CD8-positive, alpha-beta memory T cell (primary cell): Measurements from ENCODE around the gene TES. TPM values are rescaled to one million over a fixed set of nuclear protein-coding genes. Genes with fewer than 3 reads are reported as not detected.
A peak's percentile ranks its signal among the peaks of the same experiment; 100 is the strongest.

Experiments
- CTCF ChIA-PET: fragments of 350-600 bp; sonication (Branson Sonifier 250); formaldehyde crosslinking; loops from one replicate; lab custom pipeline; 2021; ENCODE audit warnings: antibody characterized with exemption; lab: Charles Lee
- POLR2A ChIA-PET: fragments of 350-600 bp; sonication (Branson Sonifier 250); formaldehyde crosslinking; loops from one replicate; lab custom pipeline; 2021; ENCODE audit warnings: antibody characterized with exemption; lab: Charles Lee
- DNase-seq, 5 donors: peaks; one replicate each; pipeline versions ENCODE4 v3.0.0 to v3.0.0-alpha.2; 2020 to 2022; ENCODE audit warnings: mixed read lengths in 1 of 5
- H3K27ac ChIP-seq: one replicate; pipeline ENCODE4 v1.7.0; 2013; ENCODE audit warnings: low read depth, mild to moderate bottlenecking, low read length, moderate library complexity
- H3K27me3 ChIP-seq: 2 replicates; pipeline ENCODE4 v1.7.0; 2013; ENCODE audit warnings: low read length, mild to moderate bottlenecking; ENCODE audit not compliant: insufficient read depth, poor library complexity, severe bottlenecking
- H3K36me3 ChIP-seq: 2 replicates; pipeline ENCODE4 v1.7.0; 2013; ENCODE audit warnings: mild to moderate bottlenecking, low read length, moderate library complexity; ENCODE audit not compliant: insufficient read depth
- H3K4me1 ChIP-seq: 2 replicates; pipeline ENCODE4 v1.7.0; 2013; ENCODE audit warnings: mild to moderate bottlenecking, low read length, moderate library complexity; ENCODE audit not compliant: insufficient read depth
- H3K4me3 ChIP-seq: 2 replicates; pipeline ENCODE4 v1.7.0; 2013; ENCODE audit warnings: mild to moderate bottlenecking, low read length
- H3K9me3 ChIP-seq: 2 replicates; pipeline ENCODE4 v1.7.0; 2013; ENCODE audit warnings: mild to moderate bottlenecking, low read length
- H3K27ac Mint-ChIP-seq, 8 donors: one replicate each; pipeline ENCODE4 v1.8.0; 2020 to 2021; ENCODE audit warnings: mixed read lengths in 8 of 8, mild to moderate bottlenecking in 6 of 8, inconsistent platforms in 3 of 8, moderate library complexity in 3 of 8
- H3K27me3 Mint-ChIP-seq, 2 donors: one replicate each; pipeline ENCODE4 v1.8.0; 2020 to 2021; ENCODE audit warnings: mixed read lengths in 2 of 2, mild to moderate bottlenecking in 1 of 2, moderate library complexity in 1 of 2
- H3K36me3 Mint-ChIP-seq, 3 donors: one replicate each; pipeline ENCODE4 v1.8.0; 2020 to 2021; ENCODE audit warnings: mixed read lengths in 3 of 3, inconsistent platforms in 1 of 3, mild to moderate bottlenecking in 1 of 3
- H3K4me1 Mint-ChIP-seq, 3 donors: one replicate each; pipeline ENCODE4 v1.8.0; 2020 to 2021; ENCODE audit warnings: mixed read lengths in 3 of 3, inconsistent platforms in 1 of 3, mild to moderate bottlenecking in 1 of 3
- H3K4me3 Mint-ChIP-seq, 7 donors: one replicate each; pipeline ENCODE4 v1.8.0; 2020 to 2021; ENCODE audit warnings: mixed read lengths in 7 of 7, mild to moderate bottlenecking in 6 of 7, moderate library complexity in 4 of 7, inconsistent platforms in 2 of 7
- H3K9me3 Mint-ChIP-seq, 5 donors: one replicate each; pipeline ENCODE4 v1.8.0; 2020 to 2022; ENCODE audit warnings: mixed read lengths in 5 of 5, mild to moderate bottlenecking in 3 of 5, moderate library complexity in 2 of 5, inconsistent platforms in 1 of 5
- polyA plus RNA-seq: library from polyadenylated mRNA; unstranded; fragments of 300-500 nt; fragmentation: Illumina TruSeq; gene quantifications from one replicate; pipeline ENCODE4 v1.2.3, GENCODE V29; 2021
- total RNA-seq, 2 experiments: library from RNA; stranded (reverse); gene quantifications; one replicate each; pipeline ENCODE4 v1.2.3, GENCODE V29; 2021

TES gene
- total and polyA plus RNA-seq, 3 experiments from 2014 or later = 58.4 to 193 (median 59.0) TPM

DNA sequence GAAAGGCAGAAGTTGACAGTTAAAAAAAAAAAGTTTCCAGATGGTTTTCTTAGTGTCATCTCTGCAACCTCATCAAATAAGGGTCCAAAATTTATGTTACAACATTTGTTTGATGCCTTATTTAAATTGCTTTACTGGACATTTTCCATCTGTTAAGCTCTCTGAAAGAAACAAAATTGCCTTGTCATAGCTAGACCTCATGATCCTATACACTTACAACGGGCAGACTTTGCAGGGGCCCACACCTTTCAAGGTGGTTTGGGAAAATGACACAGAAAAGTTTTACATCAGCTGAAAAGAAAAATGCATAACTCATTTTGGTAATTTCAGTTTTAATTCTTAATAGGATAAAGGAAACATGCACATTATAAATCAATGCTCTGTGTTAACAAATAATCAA, 1.4 kb upstream of the TES start:
- CTCF ChIA-PET = interaction anchor here (1.5 to 5.6 kb wide), 2 partner anchors 24 to 317 kb away, joined by 3 to 71 read pairs; no protein-coding TSS in a partner anchor
- Mint-ChIP-seq H3K27me3 (no peaks in the 10 kb centered on the region), H3K4me1 (peaks cover 26 to 40% (median 37%) of the 10 kb centered on the region in 3 donors), H3K27ac (peak overlapping the region in 2 of 8 donors; percentile 21 to 97), H3K9me3 (peaks cover 0 to 4% (median 0%) of the 10 kb centered on the region in 5 donors), H3K36me3 (peaks cover 0 to 13% (median 0%) of the 10 kb centered on the region in 3 donors), H3K4me3 (peak overlapping the region in 2 of 7 donors; percentile 3 to 91)
- Histone ChIP-seq H3K4me1 (peaks cover 29% of the 10 kb centered on the region), H3K36me3 (no peaks in the 10 kb centered on the region), H3K27me3 (no peaks in the 10 kb centered on the region), H3K4me3 (no peak overlapping the region), H3K9me3 (no peaks in the 10 kb centered on the region), H3K27ac (no peak overlapping the region)
- POLR2A ChIA-PET = no interaction called here
- no peak for DNase-seq

DNA sequence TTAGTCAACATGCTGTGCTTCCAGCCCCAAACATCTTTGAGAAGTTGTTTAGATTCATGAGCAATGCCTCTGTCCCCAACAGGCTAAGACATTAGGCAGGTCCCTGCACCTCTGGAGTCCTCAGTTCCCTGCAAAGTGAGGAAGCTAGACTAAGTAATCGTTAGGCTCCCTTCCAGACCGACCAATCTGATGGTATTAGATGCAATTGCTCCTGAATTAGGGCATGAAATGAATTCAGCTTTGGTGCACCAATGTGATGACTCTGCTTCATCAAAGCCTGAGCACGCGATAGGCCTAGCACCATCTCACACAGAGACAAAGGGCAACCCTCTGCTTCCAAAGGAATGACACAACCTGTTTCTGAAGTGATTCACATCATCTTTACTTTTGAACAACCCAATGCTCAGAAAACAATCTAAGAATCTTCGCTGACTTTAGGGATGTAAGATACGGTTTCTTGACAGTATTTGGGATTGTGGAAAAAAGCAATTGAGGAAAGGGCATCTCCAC, 723 bp upstream of the TES start:
- H3K36me3 Mint-ChIP-seq = peaks cover 0 to 13% (median under 1%) of the 10 kb centered on the region in 3 donors
- peak overlapping the region; percentile 83 for H3K4me3 ChIP-seq
- H3K4me1 ChIP-seq = peaks cover 36% of the 10 kb centered on the region
- peak overlapping the region; percentile 68 to 97 (median 78) for H3K4me3 Mint-ChIP-seq
- peak overlapping the region; percentile 77 to 97 (median 90) for H3K27ac Mint-ChIP-seq
- DNase-seq = peak in 1 of 5 donors; percentile 32
- peaks cover 33 to 47% (median 44%) of the 10 kb centered on the region in 3 donors for H3K4me1 Mint-ChIP-seq
- no peaks in the 10 kb centered on the region for H3K36me3 ChIP-seq
- no peaks in the 10 kb centered on the region for H3K9me3 ChIP-seq
- no peaks in the 10 kb centered on the region for H3K27me3 ChIP-seq
- ChIA-PET CTCF (interaction anchor here (1.1 to 5.6 kb wide), 9 partner anchors 10 to 317 kb away, joined by 3 to 71 read pairs (median 5); no protein-coding TSS in a partner anchor), POLR2A (interaction anchor here (2.3 kb wide), 1 partner anchor 26 kb away, joined by 10 read pairs; no protein-coding TSS in a partner anchor)
- peaks cover 0 to 4% (median 0%) of the 10 kb centered on the region in 5 donors for H3K9me3 Mint-ChIP-seq
- H3K27ac ChIP-seq = no peak overlapping the region
- H3K27me3 Mint-ChIP-seq = no peaks in the 10 kb centered on the region

DNA sequence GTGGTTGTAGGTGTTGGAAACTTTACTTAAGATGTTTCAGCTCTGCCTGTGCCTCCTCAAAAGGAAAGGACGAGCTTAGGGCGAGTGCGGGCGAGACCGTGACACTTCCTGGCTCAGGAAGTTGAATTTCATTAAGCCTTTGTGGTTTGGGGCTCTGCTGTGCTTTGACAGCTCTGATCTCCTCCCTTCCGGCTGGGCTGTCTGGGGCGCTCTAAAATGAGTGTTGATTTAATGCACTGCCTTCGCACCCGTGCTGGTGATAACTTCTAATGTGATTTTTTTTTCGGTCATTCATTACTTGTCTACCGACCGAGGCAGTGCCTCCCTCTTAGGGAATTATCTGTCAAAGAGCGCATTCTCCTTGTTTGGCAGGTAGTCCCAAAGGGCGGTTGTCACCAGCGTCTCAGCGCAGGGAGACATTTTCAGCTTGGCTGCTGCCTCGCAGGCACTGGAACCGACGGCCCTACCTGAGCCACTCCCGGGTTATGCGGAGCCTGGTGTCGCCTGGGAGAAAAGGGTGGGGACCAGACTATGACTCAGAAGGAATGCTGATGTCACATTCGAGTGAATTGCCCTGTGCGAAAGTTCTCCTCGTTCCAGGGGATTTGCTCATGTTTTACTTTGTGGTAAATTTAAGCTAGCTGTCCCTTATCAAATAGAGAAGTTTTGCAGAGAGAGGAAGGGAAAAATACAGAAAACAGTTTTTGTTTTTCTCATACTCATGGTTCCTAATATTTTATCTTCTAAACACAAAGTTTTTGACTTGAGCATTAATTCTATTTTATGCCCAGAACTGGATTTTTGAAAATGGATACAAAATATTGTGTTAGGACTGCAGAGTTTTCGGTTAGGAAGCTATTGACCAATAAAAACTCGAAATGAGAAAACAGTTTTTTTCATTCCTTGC, 920 bp downstream of the TES start:
- H3K4me3 ChIP-seq = peak overlapping the region; percentile 83
- no peaks in the 10 kb centered on the region for H3K36me3 ChIP-seq
- H3K4me3 Mint-ChIP-seq = peak overlapping the region; percentile 91 to 99 (median 97)
- ChIA-PET POLR2A (interaction anchor here (1.1 to 2.3 kb wide), 6 partner anchors 8 to 34 kb away, joined by 6 to 12 read pairs (median 6); no protein-coding TSS in a partner anchor), CTCF (interaction anchor here (0.6 to 5.6 kb wide), 13 partner anchors 8 to 315 kb away, joined by 3 to 71 read pairs (median 5); no protein-coding TSS in a partner anchor)
- H3K4me1 Mint-ChIP-seq = peaks cover 49 to 64% (median 60%) of the 10 kb centered on the region in 3 donors
- DNase-seq = peak; percentile 69 to 86 (median 86)
- H3K9me3 ChIP-seq = no peaks in the 10 kb centered on the region
- H3K27ac Mint-ChIP-seq = peak overlapping the region; percentile 95 to 99 (median 98)
- H3K27me3 Mint-ChIP-seq = no peaks in the 10 kb centered on the region
- H3K27me3 ChIP-seq = no peaks in the 10 kb centered on the region
- peaks cover 52% of the 10 kb centered on the region for H3K4me1 ChIP-seq
- H3K36me3 Mint-ChIP-seq = peaks cover 3 to 19% (median 6%) of the 10 kb centered on the region in 3 donors
- peaks cover 0 to 4% (median 0%) of the 10 kb centered on the region in 5 donors for H3K9me3 Mint-ChIP-seq
- peak overlapping the region; percentile 89 for H3K27ac ChIP-seq

DNA sequence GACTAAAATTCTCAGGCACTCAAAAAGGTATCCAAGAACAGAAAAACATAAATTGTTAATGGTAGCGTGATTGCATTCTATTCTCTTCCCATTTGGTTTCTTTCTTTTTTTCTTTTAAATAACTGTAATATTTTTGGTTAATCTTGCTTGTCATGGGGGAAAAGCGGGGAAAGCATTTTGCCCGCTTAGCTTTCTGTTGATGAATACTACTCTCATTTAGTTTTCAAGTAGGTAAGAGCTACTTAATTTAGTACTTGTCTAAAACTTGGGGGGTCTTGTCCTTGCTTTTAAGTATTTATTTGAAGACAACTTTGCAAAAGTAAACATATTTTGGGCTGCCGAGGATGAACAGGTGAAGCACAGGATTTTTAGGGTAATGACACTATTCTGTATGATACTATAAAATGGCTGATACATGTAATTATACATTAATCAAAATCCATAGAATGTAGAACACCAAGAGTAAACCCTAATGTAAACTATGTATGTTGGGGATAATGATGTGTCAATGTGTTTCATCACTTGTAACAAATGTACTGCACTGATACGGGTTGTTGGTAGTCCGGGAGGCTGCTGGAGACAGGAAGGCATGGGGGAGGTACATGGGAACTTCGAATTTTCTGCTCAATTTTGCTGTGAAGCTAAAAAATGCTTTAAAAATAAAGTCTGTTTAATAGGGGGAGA, 1.7 kb downstream of the TES start:
- H3K27me3 ChIP-seq = no peaks in the 10 kb centered on the region
- H3K27ac Mint-ChIP-seq = peak overlapping the region; percentile 95 to 99 (median 98)
- peak overlapping the region; percentile 91 to 99 (median 97) for H3K4me3 Mint-ChIP-seq
- POLR2A ChIA-PET = interaction anchor here (1.5 to 2.3 kb wide), 4 partner anchors 14 to 35 kb away, joined by 6 to 12 read pairs (median 8); no protein-coding TSS in a partner anchor
- H3K27ac ChIP-seq = peak overlapping the region; percentile 89
- H3K36me3 ChIP-seq = no peaks in the 10 kb centered on the region
- H3K4me1 ChIP-seq = peaks cover 60% of the 10 kb centered on the region
- DNase-seq = peak in 1 of 5 donors; percentile 20
- CTCF ChIA-PET = interaction anchor here (1.3 to 5.6 kb wide), 8 partner anchors 8 to 47 kb away, joined by 3 to 71 read pairs (median 6); no protein-coding TSS in a partner anchor
- peak overlapping the region; percentile 83 for H3K4me3 ChIP-seq
- H3K36me3 Mint-ChIP-seq = peaks cover 3 to 19% (median 6%) of the 10 kb centered on the region in 3 donors
- H3K4me1 Mint-ChIP-seq = peaks cover 54 to 71% (median 66%) of the 10 kb centered on the region in 3 donors
- H3K9me3 Mint-ChIP-seq = peaks cover 0 to 4% (median 0%) of the 10 kb centered on the region in 5 donors
- no peaks in the 10 kb centered on the region for H3K9me3 ChIP-seq
- no peaks in the 10 kb centered on the region for H3K27me3 Mint-ChIP-seq

DNA sequence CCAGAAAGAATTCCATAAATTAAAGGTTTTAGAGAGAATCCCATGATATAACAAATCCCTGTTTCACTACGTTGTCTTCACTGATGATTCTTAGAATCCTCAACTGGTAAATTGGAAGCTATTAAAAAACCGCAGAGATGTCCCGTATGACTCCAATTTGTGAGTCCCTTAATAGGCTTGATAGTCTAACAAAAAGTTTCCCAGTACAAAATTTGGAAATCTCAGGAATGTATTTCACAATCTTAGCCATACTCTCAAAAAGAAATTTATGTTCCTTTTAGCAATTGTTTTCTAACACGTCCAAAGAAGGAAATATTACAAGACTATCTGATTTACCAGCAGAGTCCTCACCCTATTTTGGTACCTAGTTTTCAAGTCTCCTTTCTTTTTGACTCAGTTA, 2.5 kb downstream of the TES start:
- Mint-ChIP-seq H3K36me3 (peaks cover 3 to 19% (median 6%) of the 10 kb centered on the region in 3 donors), H3K27ac (peak overlapping the region; percentile 82 to 99 (median 97)), H3K4me3 (peak overlapping the region; percentile 91 to 99 (median 97)), H3K9me3 (no peaks in the 10 kb centered on the region), H3K4me1 (peaks cover 61 to 79% (median 74%) of the 10 kb centered on the region in 3 donors), H3K27me3 (no peaks in the 10 kb centered on the region)
- Histone ChIP-seq H3K4me3 (peak overlapping the region; percentile 83), H3K27me3 (no peaks in the 10 kb centered on the region), H3K9me3 (no peaks in the 10 kb centered on the region), H3K4me1 (peaks cover 66% of the 10 kb centered on the region), H3K27ac (no peak overlapping the region), H3K36me3 (no peaks in the 10 kb centered on the region)
- ChIA-PET POLR2A (interaction anchor here (0.9 kb wide), 1 partner anchor 13 kb away, joined by 3 read pairs; no protein-coding TSS in a partner anchor), CTCF (interaction anchor here (0.8 to 5.6 kb wide), 3 partner anchors 20 to 33 kb away, joined by 6 to 71 read pairs (median 40); no protein-coding TSS in a partner anchor)
- DNase-seq = no peak

DNA sequence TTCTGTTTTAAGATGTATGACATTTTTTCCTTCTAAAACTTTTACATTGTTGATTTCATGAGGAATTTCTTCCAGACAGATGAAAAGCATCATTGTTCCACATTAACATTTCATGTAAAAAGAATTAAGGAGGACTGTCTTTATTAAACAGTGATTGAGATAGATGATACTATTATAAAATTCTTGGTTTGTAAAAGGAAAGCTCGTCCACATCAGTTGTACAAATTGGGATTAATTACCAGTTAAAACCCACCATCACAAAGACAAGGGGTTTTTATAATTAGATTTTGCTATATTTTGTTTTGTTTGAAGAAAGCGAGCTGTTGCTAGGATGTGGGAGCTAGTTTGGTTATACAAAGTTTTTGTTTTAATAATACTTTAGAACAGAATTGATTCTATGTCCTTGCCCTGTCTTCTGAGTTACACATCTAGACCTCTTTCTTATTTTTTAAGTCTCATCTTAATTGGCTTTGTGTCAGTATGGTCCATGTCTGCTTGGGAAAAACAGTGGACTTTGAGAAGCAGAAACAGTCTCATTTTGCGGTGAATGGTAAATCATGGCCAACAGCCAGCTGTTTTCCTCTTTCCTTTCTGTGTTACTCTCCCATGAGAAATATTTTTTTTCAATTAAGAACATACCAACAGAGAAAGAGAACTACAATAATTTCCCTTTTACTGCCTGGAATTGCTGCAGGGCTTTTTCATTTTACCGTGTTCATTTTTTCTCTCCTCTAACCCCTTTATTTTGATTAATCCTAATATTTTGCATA, 3.2 kb downstream of the TES start:
- Histone ChIP-seq H3K9me3 (no peaks in the 10 kb centered on the region), H3K36me3 (no peaks in the 10 kb centered on the region), H3K4me1 (peaks cover 73% of the 10 kb centered on the region), H3K27ac (no peak overlapping the region), H3K4me3 (peak overlapping the region; percentile 10), H3K27me3 (no peaks in the 10 kb centered on the region)
- Mint-ChIP-seq H3K9me3 (no peaks in the 10 kb centered on the region), H3K4me1 (peaks cover 68 to 86% (median 81%) of the 10 kb centered on the region in 3 donors), H3K36me3 (peaks cover 3 to 19% (median 6%) of the 10 kb centered on the region in 3 donors), H3K27ac (peak overlapping the region; percentile 82 to 99 (median 97)), H3K27me3 (no peaks in the 10 kb centered on the region), H3K4me3 (peak overlapping the region; percentile 91 to 99 (median 97))
- no peak for DNase-seq
- POLR2A ChIA-PET = interaction anchor here (0.9 kb wide), 1 partner anchor 12 kb away, joined by 3 read pairs; no protein-coding TSS in a partner anchor
- CTCF ChIA-PET = interaction anchor here (0.8 to 5.6 kb wide), 2 partner anchors 20 to 32 kb away, joined by 6 to 71 read pairs; no protein-coding TSS in a partner anchor
